GM13977 (cell line): ENCODE measurements around the gene DDIT4L.

ENCODE experiments used
- DNase-seq: peaks from one replicate; pipeline ENCODE4 v3.0.0; 2012; ENCODE audit warnings: low spot score
- CTCF ChIP-seq: IDR thresholded peaks from 2 replicates; pipeline ENCODE4 v1.5.1; 2012; ENCODE audit warnings: mild to moderate bottlenecking, control low read depth; ENCODE audit not compliant: insufficient read depth; ENCODE audit errors: extremely low read depth, missing control alignments
- in situ Hi-C: fragments of 300-500 bp; cut with MboI; formaldehyde crosslinking; loops from one replicate; pipeline ENCODE4 v1.12.0; 2022; ENCODE audit warnings: low sequenced_read_pairs, low pct_unique_long_range_greater_than_20kb, mixed read lengths, inconsistent platforms; ENCODE audit not compliant: unreplicated experiment

Gene DDIT4L

GRCh38 chr4:100189820-100190642 lies at the start of gene DDIT4L:
Gene DDIT4L, minus strand, starts transcription at chr4:100190468. Its CDS starts 485 bp downstream, at chr4:100189983.
- DNase-seq, result no peak
- TF ChIP-seq CTCF, result no peak
- in situ Hi-C loops, result no loop called here

GRCh38 chr4:100240008-100240407 lies 49.7 kb upstream of the DDIT4L start:
- TF ChIP-seq CTCF, result no peak
- in situ Hi-C loops, result no loop called here
- no peak for DNase-seq

GRCh38 chr4:100224721-100225120 lies 34.5 kb upstream of the DDIT4L start:
- in situ Hi-C loops, result no loop called here
- no peak for TF ChIP-seq CTCF

GRCh38 chr4:100224160-100224559 lies 33.9 kb upstream of the DDIT4L start:
- in situ Hi-C loops, result no loop called here
- no peak for TF ChIP-seq CTCF
- no peak for DNase-seq

More at GRCh38 chr4:100224721-100225120, 34.5 kb upstream of the DDIT4L start:
- no peak for DNase-seq

- DNase-seq, result no peak
Observed at GRCh38 chr4:100208964-100209363, 18.7 kb upstream of the DDIT4L start.

GRCh38 chr4:100208459-100208858 lies 18.2 kb upstream of the DDIT4L start:
- no peak for TF ChIP-seq CTCF
- no peak for DNase-seq
- in situ Hi-C loops, result no loop called here

More at GRCh38 chr4:100208964-100209363, 18.7 kb upstream of the DDIT4L start:
- in situ Hi-C loops, result no loop called here
- TF ChIP-seq CTCF, result no peak
